ENCODE data around the gene EXD3. TPM values are rescaled to one million over a fixed set of nuclear protein-coding genes. Genes with fewer than 3 reads are reported as not detected.

The EXD3 gene
- total and polyA plus RNA-seq, 9 of the 15 experiments (the other 6 are each of a cell fraction or from before 2014, with no cell fraction given), result 0.29 to 12.5 (median 3.9) TPM

GRCh38 chr9:137268538-137269201 lies 154.3 kb downstream of the EXD3 start (continued):
- TF ChIP-seq JUN (IDR thresholded peaks at IDR 0.05; ENCODE audit: borderline replicate concordance, low read depth, low read length), result no peak
- 0 out of 2 replicates have a peak, but pooled peaks have one; percentile 21 for TF ChIP-seq JUN (CRISPR knock-in tag; IDR thresholded peaks at IDR 0.05; ENCODE audit: borderline replicate concordance)
- TF ChIP-seq, protein P1, sequence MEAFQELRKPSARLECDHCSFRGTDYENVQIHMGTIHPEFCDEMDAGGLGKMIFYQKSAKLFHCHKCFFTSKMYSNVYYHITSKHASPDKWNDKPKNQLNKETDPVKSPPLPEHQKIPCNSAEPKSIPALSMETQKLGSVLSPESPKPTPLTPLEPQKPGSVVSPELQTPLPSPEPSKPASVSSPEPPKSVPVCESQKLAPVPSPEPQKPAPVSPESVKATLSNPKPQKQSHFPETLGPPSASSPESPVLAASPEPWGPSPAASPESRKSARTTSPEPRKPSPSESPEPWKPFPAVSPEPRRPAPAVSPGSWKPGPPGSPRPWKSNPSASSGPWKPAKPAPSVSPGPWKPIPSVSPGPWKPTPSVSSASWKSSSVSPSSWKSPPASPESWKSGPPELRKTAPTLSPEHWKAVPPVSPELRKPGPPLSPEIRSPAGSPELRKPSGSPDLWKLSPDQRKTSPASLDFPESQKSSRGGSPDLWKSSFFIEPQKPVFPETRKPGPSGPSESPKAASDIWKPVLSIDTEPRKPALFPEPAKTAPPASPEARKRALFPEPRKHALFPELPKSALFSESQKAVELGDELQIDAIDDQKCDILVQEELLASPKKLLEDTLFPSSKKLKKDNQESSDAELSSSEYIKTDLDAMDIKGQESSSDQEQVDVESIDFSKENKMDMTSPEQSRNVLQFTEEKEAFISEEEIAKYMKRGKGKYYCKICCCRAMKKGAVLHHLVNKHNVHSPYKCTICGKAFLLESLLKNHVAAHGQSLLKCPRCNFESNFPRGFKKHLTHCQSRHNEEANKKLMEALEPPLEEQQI (IDR thresholded peaks at IDR 0.05), result no peak
- TF ChIP-seq CC2D1A (IDR thresholded peaks at IDR 0.05), result 0 out of 2 replicates have a peak, but pooled peaks have one; percentile 51
- TF ChIP-seq, protein P2, sequence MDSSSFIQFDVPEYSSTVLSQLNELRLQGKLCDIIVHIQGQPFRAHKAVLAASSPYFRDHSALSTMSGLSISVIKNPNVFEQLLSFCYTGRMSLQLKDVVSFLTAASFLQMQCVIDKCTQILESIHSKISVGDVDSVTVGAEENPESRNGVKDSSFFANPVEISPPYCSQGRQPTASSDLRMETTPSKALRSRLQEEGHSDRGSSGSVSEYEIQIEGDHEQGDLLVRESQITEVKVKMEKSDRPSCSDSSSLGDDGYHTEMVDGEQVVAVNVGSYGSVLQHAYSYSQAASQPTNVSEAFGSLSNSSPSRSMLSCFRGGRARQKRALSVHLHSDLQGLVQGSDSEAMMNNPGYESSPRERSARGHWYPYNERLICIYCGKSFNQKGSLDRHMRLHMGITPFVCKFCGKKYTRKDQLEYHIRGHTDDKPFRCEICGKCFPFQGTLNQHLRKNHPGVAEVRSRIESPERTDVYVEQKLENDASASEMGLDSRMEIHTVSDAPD (CRISPR knock-in tag; IDR thresholded peaks at IDR 0.05), result no peak
- no peak for TF ChIP-seq TCFL5 (CRISPR knock-in tag; conservative IDR thresholded peaks at IDR 0.05)
- 0 out of 4 replicates have a peak, but pooled peaks of 1 of the 2 experiments have one; percentile 36 for TF ChIP-seq TEAD1 (CRISPR knock-in tag; IDR thresholded peaks at IDR 0.05)
- TF ChIP-seq ATF6 (CRISPR knock-in tag; IDR thresholded peaks at IDR 0.05), result no peak
- no peak for TF ChIP-seq RCOR1 (IDR thresholded peaks at IDR 0.05; ENCODE audit: borderline replicate concordance in 1 of 2, low read depth in 2 of 2, low read length in 2 of 2)
- TF ChIP-seq RBM25 (IDR thresholded peaks at IDR 0.05; ENCODE audit: low read depth, low read length, severe bottlenecking), result no peak
- no peak for TF ChIP-seq CCAR2 (IDR thresholded peaks at IDR 0.05; ENCODE audit: low read depth, low read length)
- TF ChIP-seq FOXO4 (CRISPR knock-in tag; IDR thresholded peaks at IDR 0.05), result no peak
- TF ChIP-seq PHF21A (IDR thresholded peaks at IDR 0.05; ENCODE audit: borderline replicate concordance, low read depth), result no peak
- peak; percentile 45; the same call in 1 of the 2 replicates for TF ChIP-seq CBFA2T2 (conservative IDR thresholded peaks at IDR 0.05)
- no peak for TF ChIP-seq BRD4 (IDR thresholded peaks at IDR 0.05)
- no peak for TF ChIP-seq CHCHD3 (CRISPR knock-in tag; IDR thresholded peaks at IDR 0.05)
- no peak for TF ChIP-seq IFI16 (CRISPR knock-in tag; IDR thresholded peaks at IDR 0.05)
- no peak for TF ChIP-seq ZNF165 (CRISPR knock-in tag; IDR thresholded peaks at IDR 0.05; ENCODE audit: borderline replicate concordance)
- TF ChIP-seq NR2C2 (CRISPR knock-in tag; IDR thresholded peaks at IDR 0.05), result peak; percentile 70; the same call in 1 of the 2 replicates
- TF ChIP-seq NR2C2 (tag; IDR thresholded peaks at IDR 0.05), result peak; percentile 70
- TF ChIP-seq PCBP2 (IDR thresholded peaks at IDR 0.05; ENCODE audit: low read depth, low read length, poor library complexity, severe bottlenecking), result no peak
- no peak for TF ChIP-seq ATF1 (CRISPR knock-in tag; IDR thresholded peaks at IDR 0.05)
- TF ChIP-seq ATF1 (tag; IDR thresholded peaks at IDR 0.05), result no peak
